Activated CD4-positive, alpha-beta T cell treated with anti-CD3 and anti-CD28 coated beads for 36 hours (primary cell): ENCODE data around the gene ITIH1. TPM values are rescaled to one million over a fixed set of nuclear protein-coding genes. Genes with fewer than 3 reads are reported as not detected.

Source experiments
- total RNA-seq, 2 experiments: library from RNA; stranded (reverse); gene quantifications; one replicate each; pipeline ENCODE4 v1.2.3, GENCODE V29; 2021

ITIH1 gene
- total RNA-seq, 2 experiments from 2014 or later: not detected

Other genes starting within 250 kb of the ITIH1 start
- gene NT5DC2, start 243.7 kb upstream of the ITIH1 start, total RNA-seq: 10 to 100 TPM; 35.6 to 59.1 TPM
- gene UQCC5, start 241.0 kb upstream of the ITIH1 start, total RNA-seq: 10 to 100 TPM; 12.0 to 12.7 TPM
- 10 to 100 TPM; 57.6 to 59.8 TPM for gene PBRM1, start 91.7 kb upstream of the ITIH1 start, total RNA-seq
- gene GNL3, start 91.6 kb upstream of the ITIH1 start, total RNA-seq: 100 to 1,000 TPM; 206 to 218 TPM
- 10 to 100 TPM; 35.2 to 38.0 TPM for gene GLT8D1, start 71.8 kb upstream of the ITIH1 start, total RNA-seq
- gene SPCS1, start 71.5 kb upstream of the ITIH1 start, total RNA-seq: 100 to 1,000 TPM; 111 to 120 TPM
- gene NEK4, start 6.7 kb upstream of the ITIH1 start, total RNA-seq: 10 to 100 TPM; 19.1 to 21.4 TPM
- not detected for gene ITIH3, start 17.2 kb downstream of the ITIH1 start, total RNA-seq
- 1 to 10 TPM; 4.0 to 6.5 TPM for gene ITIH4, start 53.1 kb downstream of the ITIH1 start, total RNA-seq
- 1 to 10 TPM in 1 of 2 experiments, not detected in 1; 2.8 TPM for gene MUSTN1, start 57.4 kb downstream of the ITIH1 start, total RNA-seq
- 10 to 100 TPM; 12.0 to 17.1 TPM for gene STIMATE, start 119.9 kb downstream of the ITIH1 start, total RNA-seq